Osteoblast (primary cell): ENCODE data around the gene SHISA9. TPM values are rescaled to one million over a fixed set of nuclear protein-coding genes. Genes with fewer than 3 reads are reported as not detected.

Source experiments
- DNase-seq: peaks from one replicate; pipeline ENCODE4 v3.0.0; 2011; ENCODE audit warnings: low spot score, mixed read lengths; ENCODE audit not compliant: insufficient read length; ENCODE audit errors: missing footprints
- H2AFZ ChIP-seq: 2 replicates; pipeline ENCODE4 v1.6.0; 2011; ENCODE audit warnings: mild to moderate bottlenecking, low read length
- H3K27ac ChIP-seq: 2 replicates; pipeline ENCODE4 v1.5.1; 2011; ENCODE audit warnings: mild to moderate bottlenecking, low read depth, low read length, moderate library complexity
- H3K27me3 ChIP-seq: 2 replicates; pipeline ENCODE4 v1.6.0; 2012; ENCODE audit warnings: mild to moderate bottlenecking, control low read depth, inconsistent platforms, low read length, moderate library complexity; ENCODE audit not compliant: insufficient read depth
- H3K36me3 ChIP-seq: 2 replicates; pipeline ENCODE4 v1.5.1; 2011; ENCODE audit warnings: mild to moderate bottlenecking, low read length, control low read depth, moderate library complexity; ENCODE audit not compliant: insufficient read depth
- H3K4me1 ChIP-seq: 2 replicates; pipeline ENCODE4 v1.5.1; 2011; ENCODE audit warnings: mild to moderate bottlenecking, low read length, control low read depth, moderate library complexity; ENCODE audit not compliant: insufficient read depth
- H3K4me2 ChIP-seq: 2 replicates; pipeline ENCODE4 v1.6.0; 2011; ENCODE audit warnings: mild to moderate bottlenecking, low read length; ENCODE audit not compliant: insufficient read depth
- H3K4me3 ChIP-seq: fragments of 200-600 bp; sonication (generic); 3 replicates; pipeline ENCODE4 v1.5.1; 2012; ENCODE audit warnings: mild to moderate bottlenecking, low read length, inconsistent platforms; ENCODE audit not compliant: insufficient read depth
- H3K79me2 ChIP-seq: 2 replicates; pipeline ENCODE4 v1.6.0; 2012; ENCODE audit warnings: mild to moderate bottlenecking, low read length, control low read depth, inconsistent platforms; ENCODE audit not compliant: insufficient read depth
- H3K9me3 ChIP-seq: 2 replicates; pipeline ENCODE4 v1.5.1; 2011; ENCODE audit warnings: low read depth, low read length, control low read depth
- H4K20me1 ChIP-seq: 2 replicates; pipeline ENCODE4 v1.6.0; 2012; ENCODE audit warnings: mild to moderate bottlenecking, low read length, control low read depth; ENCODE audit not compliant: insufficient read depth
- total RNA-seq: library from RNA; depleted of rRNA; stranded (reverse); fragments of >200 nt; gene quantifications from 2 replicates; pipeline ENCODE4 v1.2.3, GENCODE V29; 2012
- TF ChIP-seq, protein P1 (sequence below): IDR thresholded peaks from 2 replicates; pipeline ENCODE4 v1.5.1; 2011; ENCODE audit warnings: mild to moderate bottlenecking, low read depth, low read length, moderate library complexity; ENCODE audit errors: extremely low read depth

SHISA9 gene
- total RNA-seq, 1 donor, result under 0.01 TPM

DNA sequence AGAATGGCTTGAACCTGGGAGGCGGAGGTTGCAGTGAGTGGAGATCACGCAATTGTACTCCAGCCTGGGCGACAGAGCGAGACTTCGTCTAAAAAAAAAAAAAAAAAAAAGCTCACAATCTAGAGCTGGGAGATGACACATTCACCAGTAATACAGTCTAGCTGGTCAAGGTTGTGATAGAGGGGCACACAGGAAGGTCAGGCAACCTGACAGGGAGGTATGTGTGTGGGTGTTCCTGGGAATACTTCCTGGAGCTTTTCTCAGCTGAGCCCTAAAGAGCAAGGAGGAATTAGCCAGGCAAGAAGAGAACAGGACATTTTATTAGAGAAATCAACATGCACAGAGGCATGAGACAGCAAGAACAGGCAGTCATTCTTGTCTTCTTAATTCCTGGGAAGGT is 216.7 kb downstream of the SHISA9 start:
- Histone ChIP-seq H3K27ac (no peak overlapping the region), H3K36me3 (no peaks in the 10 kb centered on the region), H3K4me3 (no peak overlapping the region), H2AFZ (no peak overlapping the region), H3K9me3 (no peaks in the 10 kb centered on the region), H4K20me1 (no peaks in the 10 kb centered on the region), H3K4me1 (no peaks in the 10 kb centered on the region), H3K79me2 (no peaks in the 10 kb centered on the region), H3K4me2 (no peak overlapping the region), H3K27me3 (no peaks in the 10 kb centered on the region)
- TF ChIP-seq, protein P1, sequence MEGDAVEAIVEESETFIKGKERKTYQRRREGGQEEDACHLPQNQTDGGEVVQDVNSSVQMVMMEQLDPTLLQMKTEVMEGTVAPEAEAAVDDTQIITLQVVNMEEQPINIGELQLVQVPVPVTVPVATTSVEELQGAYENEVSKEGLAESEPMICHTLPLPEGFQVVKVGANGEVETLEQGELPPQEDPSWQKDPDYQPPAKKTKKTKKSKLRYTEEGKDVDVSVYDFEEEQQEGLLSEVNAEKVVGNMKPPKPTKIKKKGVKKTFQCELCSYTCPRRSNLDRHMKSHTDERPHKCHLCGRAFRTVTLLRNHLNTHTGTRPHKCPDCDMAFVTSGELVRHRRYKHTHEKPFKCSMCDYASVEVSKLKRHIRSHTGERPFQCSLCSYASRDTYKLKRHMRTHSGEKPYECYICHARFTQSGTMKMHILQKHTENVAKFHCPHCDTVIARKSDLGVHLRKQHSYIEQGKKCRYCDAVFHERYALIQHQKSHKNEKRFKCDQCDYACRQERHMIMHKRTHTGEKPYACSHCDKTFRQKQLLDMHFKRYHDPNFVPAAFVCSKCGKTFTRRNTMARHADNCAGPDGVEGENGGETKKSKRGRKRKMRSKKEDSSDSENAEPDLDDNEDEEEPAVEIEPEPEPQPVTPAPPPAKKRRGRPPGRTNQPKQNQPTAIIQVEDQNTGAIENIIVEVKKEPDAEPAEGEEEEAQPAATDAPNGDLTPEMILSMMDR, result no peak
- DNase-seq, result no peak

DNA sequence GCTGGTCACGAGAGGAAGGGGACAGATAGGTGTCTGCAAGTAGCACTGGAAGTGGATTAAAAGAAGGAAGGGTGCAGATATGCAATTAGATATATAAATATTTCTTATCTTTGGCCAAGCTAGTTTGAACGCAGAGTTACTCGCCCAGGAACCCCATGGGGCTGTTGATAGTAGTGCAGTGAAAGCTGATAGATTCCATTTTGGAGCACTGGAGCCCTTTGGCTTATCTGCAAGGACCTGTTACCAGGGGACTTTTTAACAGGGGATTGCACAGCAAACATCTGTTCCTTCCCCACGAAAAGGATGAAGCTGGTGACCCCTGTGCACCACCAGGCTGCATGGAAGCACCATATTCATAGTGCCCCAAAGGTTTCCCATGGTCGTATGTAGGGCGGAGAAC is 218.7 kb downstream of the SHISA9 start:
- H3K36me3 ChIP-seq, result no peaks in the 10 kb centered on the region
- no peaks in the 10 kb centered on the region for H3K9me3 ChIP-seq
- TF ChIP-seq, protein P1, result no peak
- H3K4me2 ChIP-seq, result no peak overlapping the region
- H2AFZ ChIP-seq, result no peak overlapping the region
- no peaks in the 10 kb centered on the region for H3K79me2 ChIP-seq
- no peaks in the 10 kb centered on the region for H4K20me1 ChIP-seq
- H3K27ac ChIP-seq, result no peak overlapping the region
- DNase-seq, result no peak
- H3K4me3 ChIP-seq, result no peak overlapping the region
- no peaks in the 10 kb centered on the region for H3K4me1 ChIP-seq
- no peaks in the 10 kb centered on the region for H3K27me3 ChIP-seq

DNA sequence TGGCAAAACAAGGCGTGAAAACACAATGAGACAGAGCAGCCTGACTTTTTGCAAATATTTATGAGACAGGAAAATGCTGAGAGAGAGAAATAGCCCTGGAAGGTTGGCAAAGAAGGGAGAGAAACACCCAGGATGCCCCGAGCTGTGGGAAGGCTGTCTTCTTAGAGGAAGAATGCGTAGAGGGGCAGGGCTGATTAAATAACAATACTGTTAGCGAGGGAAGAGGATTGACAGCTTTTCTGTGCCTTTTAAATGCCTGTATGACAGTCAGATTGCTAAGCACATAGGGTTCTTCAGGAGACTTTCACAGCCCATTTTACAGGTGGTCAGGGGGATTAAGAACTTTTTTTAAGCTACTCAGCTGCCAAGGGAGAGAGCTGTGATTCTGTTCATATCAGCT is 219.2 kb downstream of the SHISA9 start:
- Histone ChIP-seq H4K20me1 (no peaks in the 10 kb centered on the region), H3K36me3 (no peaks in the 10 kb centered on the region), H3K9me3 (no peaks in the 10 kb centered on the region), H3K79me2 (no peaks in the 10 kb centered on the region), H2AFZ (no peak overlapping the region), H3K27ac (no peak overlapping the region), H3K4me2 (no peak overlapping the region), H3K4me3 (no peak overlapping the region), H3K27me3 (no peaks in the 10 kb centered on the region), H3K4me1 (no peaks in the 10 kb centered on the region)
- TF ChIP-seq, protein P1, result no peak
- no peak for DNase-seq

DNA sequence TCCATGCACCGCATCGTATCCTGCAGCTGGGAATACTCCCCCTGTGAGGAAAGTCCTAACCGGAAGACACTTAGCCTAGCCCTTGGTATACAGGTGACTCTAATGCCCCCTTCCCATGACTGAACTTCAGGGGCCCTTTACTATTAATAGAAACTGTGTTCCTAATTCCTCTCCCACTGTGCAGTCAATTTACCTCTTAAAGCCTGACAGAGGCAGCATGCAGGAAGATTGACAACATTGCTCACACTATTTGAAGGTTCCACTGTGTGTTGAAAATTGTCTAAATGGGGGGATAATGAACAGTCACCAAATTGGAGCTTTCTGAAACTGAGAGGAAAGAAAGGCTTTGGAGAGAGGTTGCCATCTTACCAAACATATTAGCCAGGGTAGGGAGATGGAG is 222.6 kb downstream of the SHISA9 start:
- no peak for DNase-seq
- Histone ChIP-seq H3K27ac (no peak overlapping the region), H3K4me2 (no peak overlapping the region), H3K4me3 (no peak overlapping the region), H3K79me2 (no peaks in the 10 kb centered on the region), H3K36me3 (no peaks in the 10 kb centered on the region), H3K4me1 (no peaks in the 10 kb centered on the region), H3K27me3 (no peaks in the 10 kb centered on the region), H4K20me1 (no peaks in the 10 kb centered on the region), H3K9me3 (no peaks in the 10 kb centered on the region), H2AFZ (no peak overlapping the region)
- TF ChIP-seq, protein P1, result no peak
